ENCODE measurements around the gene NUP43. TPM values are rescaled to one million over a fixed set of nuclear protein-coding genes. Genes with fewer than 3 reads are reported as not detected.
A peak's percentile ranks its signal among the peaks of the same experiment; 100 is the strongest.

The NUP43 gene
- total RNA-seq, 1 experiment from 2014 or later = 79.1 TPM

DNA sequence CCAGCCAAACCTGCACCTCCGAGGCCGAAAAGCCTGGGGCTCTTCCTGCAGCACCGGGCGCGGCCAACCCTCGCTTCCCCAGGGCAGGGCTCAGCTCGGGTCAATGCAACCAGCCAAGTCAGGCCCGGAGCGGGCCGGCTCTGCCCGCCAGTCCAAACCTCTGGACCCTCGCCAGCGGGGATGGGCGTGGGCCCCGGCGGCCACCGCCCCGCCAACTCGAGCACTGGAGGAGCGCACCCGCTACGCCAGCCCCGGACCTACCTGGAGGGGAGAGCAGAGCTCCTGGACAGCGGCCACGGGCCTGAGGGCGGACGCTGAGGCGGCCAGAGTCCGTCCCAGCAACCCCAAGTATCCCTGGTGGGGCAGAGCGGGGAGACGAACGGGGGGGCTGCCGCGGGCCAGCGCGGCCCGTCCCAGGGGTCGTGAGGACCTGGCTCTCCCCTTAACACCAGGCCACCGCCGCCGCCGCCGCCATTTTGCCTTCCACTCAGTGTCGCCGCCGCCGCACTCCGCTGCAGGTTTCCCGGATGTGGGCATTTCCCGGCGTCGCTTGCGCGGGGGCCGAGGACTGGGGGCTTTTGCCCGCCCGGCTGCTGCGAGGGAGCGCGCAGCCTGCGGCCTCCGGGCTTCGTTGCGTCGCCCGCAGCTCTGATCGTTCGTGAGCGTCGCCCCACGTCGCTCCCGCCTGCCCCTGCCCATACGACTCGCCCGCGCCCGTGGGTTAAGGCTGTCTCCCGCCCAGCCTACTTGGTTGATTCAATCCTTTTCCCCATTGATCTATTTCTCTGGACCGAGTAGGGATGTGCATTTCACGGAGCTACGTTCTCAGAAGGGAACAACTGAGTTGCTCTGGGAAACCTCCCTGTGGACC lies 28.5 kb downstream of the NUP43 start, which contains the start of gene LATS1 (continued):
- TF ChIP-seq FOXP4 (CRISPR knock-in tag; IDR thresholded peaks at IDR 0.05) (peak; percentile 27), MYBL2 (CRISPR knock-in tag; IDR thresholded peaks at IDR 0.05) (peak; percentile 57; the same call in 1 of the 2 replicates), NR2C2 (CRISPR knock-in tag; IDR thresholded peaks at IDR 0.05) (0 out of 2 replicates have a peak, but pooled peaks have one; percentile 41), PRRX2 (CRISPR knock-in tag; IDR thresholded peaks at IDR 0.05) (0 out of 2 replicates have a peak, but pooled peaks have one; percentile 26), ZBTB21 (CRISPR knock-in tag; IDR thresholded peaks at IDR 0.05; ENCODE audit: borderline replicate concordance) (no peak), ETV6 (CRISPR knock-in tag; IDR thresholded peaks at IDR 0.05) (peak; percentile 91), CREM (CRISPR knock-in tag; IDR thresholded peaks at IDR 0.05) (peak; percentile 81), AFF4 (CRISPR knock-in tag; IDR thresholded peaks at IDR 0.05; ENCODE audit: borderline replicate concordance) (no peak), RELA (CRISPR knock-in tag; IDR thresholded peaks at IDR 0.05; ENCODE audit: borderline replicate concordance) (peak; percentile 34; the same call in 1 of the 2 replicates), ZBTB43 (CRISPR knock-in tag; IDR thresholded peaks at IDR 0.05) (peak; percentile 87; the same call in 1 of the 2 replicates), ZNF416 (CRISPR knock-in tag; IDR thresholded peaks at IDR 0.05) (no peak; the same call in 1 of the 2 replicates), GABPB1 (CRISPR knock-in tag; IDR thresholded peaks at IDR 0.05) (peak; percentile 91), ESRRA (CRISPR knock-in tag; IDR thresholded peaks at IDR 0.05; ENCODE audit: borderline replicate concordance) (peak; percentile 85; the same call in 1 of the 2 replicates), ZNF232 (CRISPR knock-in tag; IDR thresholded peaks at IDR 0.05) (peak; percentile 15; the same call in 1 of the 2 replicates), NR3C1 (CRISPR knock-in tag; conservative IDR thresholded peaks at IDR 0.05; ENCODE audit: low read depth) (no peak), FOXP1 (CRISPR knock-in tag; IDR thresholded peaks at IDR 0.05; ENCODE audit: borderline replicate concordance) (peak; percentile 81; the same call in 1 of the 2 replicates), KAT7 (CRISPR knock-in tag; IDR thresholded peaks at IDR 0.05; ENCODE audit: borderline replicate concordance) (peak; percentile 90), OVOL2 (CRISPR knock-in tag; IDR thresholded peaks at IDR 0.05; ENCODE audit: borderline replicate concordance) (no peak)
- TF ChIP-seq, protein P1, sequence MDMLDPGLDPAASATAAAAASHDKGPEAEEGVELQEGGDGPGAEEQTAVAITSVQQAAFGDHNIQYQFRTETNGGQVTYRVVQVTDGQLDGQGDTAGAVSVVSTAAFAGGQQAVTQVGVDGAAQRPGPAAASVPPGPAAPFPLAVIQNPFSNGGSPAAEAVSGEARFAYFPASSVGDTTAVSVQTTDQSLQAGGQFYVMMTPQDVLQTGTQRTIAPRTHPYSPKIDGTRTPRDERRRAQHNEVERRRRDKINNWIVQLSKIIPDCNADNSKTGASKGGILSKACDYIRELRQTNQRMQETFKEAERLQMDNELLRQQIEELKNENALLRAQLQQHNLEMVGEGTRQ (CRISPR knock-in tag; IDR thresholded peaks at IDR 0.05) = no peak
- TF ChIP-seq, protein P2, sequence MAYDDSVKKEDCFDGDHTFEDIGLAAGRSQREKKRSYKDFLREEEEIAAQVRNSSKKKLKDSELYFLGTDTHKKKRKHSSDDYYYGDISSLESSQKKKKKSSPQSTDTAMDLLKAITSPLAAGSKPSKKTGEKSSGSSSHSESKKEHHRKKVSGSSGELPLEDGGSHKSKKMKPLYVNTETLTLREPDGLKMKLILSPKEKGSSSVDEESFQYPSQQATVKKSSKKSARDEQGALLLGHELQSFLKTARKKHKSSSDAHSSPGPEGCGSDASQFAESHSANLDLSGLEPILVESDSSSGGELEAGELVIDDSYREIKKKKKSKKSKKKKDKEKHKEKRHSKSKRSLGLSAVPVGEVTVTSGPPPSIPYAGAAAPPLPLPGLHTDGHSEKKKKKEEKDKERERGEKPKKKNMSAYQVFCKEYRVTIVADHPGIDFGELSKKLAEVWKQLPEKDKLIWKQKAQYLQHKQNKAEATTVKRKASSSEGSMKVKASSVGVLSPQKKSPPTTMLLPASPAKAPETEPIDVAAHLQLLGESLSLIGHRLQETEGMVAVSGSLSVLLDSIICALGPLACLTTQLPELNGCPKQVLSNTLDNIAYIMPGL (CRISPR knock-in tag; IDR thresholded peaks at IDR 0.05) = peak; percentile 96
